SK-N-SH treated with all-trans-retinoic acid at 6 μM for 48 hours (cell line): ENCODE data around the gene SUMF2.

Source experiments
- ATAC-seq: fragments of 200-7000 bp; cut with Tn5 transposase; 3 replicates; pipeline ENCODE4 v1.9.1; 2020; ENCODE audit warnings: mild to moderate bottlenecking, moderate library complexity
- ARNTL ChIP-seq: fragments of 450-650 bp; formaldehyde crosslinking; IDR thresholded peaks from 2 replicates; pipeline ENCODE4 v1.5.0; 2020; ENCODE audit warnings: low read depth, mild to moderate bottlenecking, moderate library complexity, borderline replicate concordance
- BACH2 ChIP-seq: fragments of 250-450 bp; sonication (Bioruptor Pico); IDR thresholded peaks from 2 replicates; pipeline ENCODE4 v1.9.0; 2021; ENCODE audit warnings: mild to moderate bottlenecking, borderline replicate concordance
- CSDC2 ChIP-seq: fragments of 250-450 bp; sonication (Bioruptor Pico); IDR thresholded peaks from 2 replicates; pipeline ENCODE4 v1.5.0; 2020; ENCODE audit warnings: mild to moderate bottlenecking, moderate library complexity
- CSRNP3 ChIP-seq: fragments of 250-450 bp; sonication (Bioruptor Pico); IDR thresholded peaks from 2 replicates; pipeline ENCODE4 v1.5.1; 2021; ENCODE audit warnings: mild to moderate bottlenecking, moderate library complexity
- ESRRG ChIP-seq: fragments of 250-450 bp; sonication (Bioruptor Pico); IDR thresholded peaks from 2 replicates; pipeline ENCODE4 v1.6.1; 2021; ENCODE audit warnings: mild to moderate bottlenecking
- GLIS3 ChIP-seq: fragments of 250-450 bp; sonication (Bioruptor Pico); IDR thresholded peaks from 2 replicates; pipeline ENCODE4 v1.5.0; 2020; ENCODE audit warnings: mild to moderate bottlenecking, moderate library complexity
- ISL1 ChIP-seq: fragments of 250-450 bp; sonication (Bioruptor Pico); IDR thresholded peaks from 2 replicates; pipeline ENCODE4 v2.1.2; 2022; ENCODE audit warnings: mild to moderate bottlenecking, moderate library complexity
- OSR1 ChIP-seq: fragments of 250-450 bp; sonication (Bioruptor Pico); IDR thresholded peaks from 2 replicates; pipeline ENCODE4 v1.8.0; 2022; ENCODE audit warnings: moderate library complexity, mild to moderate bottlenecking, inconsistent platforms
- POU6F1 ChIP-seq: fragments of 250-450 bp; sonication (Bioruptor Pico); IDR thresholded peaks from 2 replicates; pipeline ENCODE4 v1.8.0; 2021; ENCODE audit warnings: low read depth, mild to moderate bottlenecking, moderate library complexity, borderline replicate concordance
- RARB ChIP-seq: fragments of 250-450 bp; sonication (Bioruptor Pico); IDR thresholded peaks from 2 replicates; pipeline ENCODE4 v1.8.0; 2021; ENCODE audit warnings: mild to moderate bottlenecking, moderate library complexity
- SNAI2 ChIP-seq: fragments of 250-450 bp; sonication (Bioruptor Pico); IDR thresholded peaks from 2 replicates; pipeline ENCODE4 v1.5.0; 2020; ENCODE audit warnings: mild to moderate bottlenecking, moderate library complexity
- TOX ChIP-seq: fragments of 250-450 bp; sonication (Bioruptor Pico); IDR thresholded peaks from 2 replicates; pipeline ENCODE4 v1.8.0; 2021; ENCODE audit warnings: mild to moderate bottlenecking, moderate library complexity, borderline replicate concordance
- TSHZ2 ChIP-seq: fragments of 250-450 bp; sonication (Bioruptor Pico); IDR thresholded peaks from 2 replicates; pipeline ENCODE4 v1.5.0; 2020; ENCODE audit warnings: mild to moderate bottlenecking, moderate library complexity
- ZC3H10 ChIP-seq: fragments of 250-450 bp; sonication (Bioruptor Pico); IDR thresholded peaks from 2 replicates; pipeline ENCODE4 v1.5.1; 2021; ENCODE audit warnings: mild to moderate bottlenecking, moderate library complexity
- ZFP3 ChIP-seq: fragments of 250-450 bp; sonication (Bioruptor Pico); IDR thresholded peaks from 2 replicates; pipeline ENCODE4 v1.5.0; 2020; ENCODE audit warnings: mild to moderate bottlenecking, moderate library complexity
- ZFP30 ChIP-seq: fragments of 450-650 bp; formaldehyde crosslinking; IDR thresholded peaks from 2 replicates; pipeline ENCODE4 v1.5.0; 2022; ENCODE audit warnings: mild to moderate bottlenecking, moderate library complexity
- ZNF565 ChIP-seq: fragments of 450-650 bp; formaldehyde crosslinking; conservative IDR thresholded peaks from 2 replicates; pipeline ENCODE4 v1.5.0; 2020; ENCODE audit warnings: low read depth, mild to moderate bottlenecking, moderate library complexity
- ZNF8 ChIP-seq: fragments of 450-650 bp; formaldehyde crosslinking; IDR thresholded peaks from 2 replicates; pipeline ENCODE4 v1.5.0; 2020; ENCODE audit warnings: mild to moderate bottlenecking, moderate library complexity
- TF ChIP-seq, protein P1 (sequence below): fragments of 250-450 bp; sonication (Bioruptor Pico); IDR thresholded peaks from 2 replicates; pipeline ENCODE4 v1.5.1; 2020; ENCODE audit warnings: low read depth, mild to moderate bottlenecking, moderate library complexity

The SUMF2 gene

GRCh38 chr7:56048245-56048644 lies 15.8 kb upstream of the SUMF2 start (continued):
- no peak for TF ChIP-seq ZNF565
- TF ChIP-seq CSRNP3 = no peak
- TF ChIP-seq OSR1 (CRISPR knock-in tag) = no peak
- TF ChIP-seq ARNTL (CRISPR knock-in tag) = no peak

- ATAC-seq = peak; percentile 3; the same call in 2 of the 3 replicates
These were observed 15.3 kb upstream of the SUMF2 start for GRCh38 chr7:56048763-56049162.

DNA sequence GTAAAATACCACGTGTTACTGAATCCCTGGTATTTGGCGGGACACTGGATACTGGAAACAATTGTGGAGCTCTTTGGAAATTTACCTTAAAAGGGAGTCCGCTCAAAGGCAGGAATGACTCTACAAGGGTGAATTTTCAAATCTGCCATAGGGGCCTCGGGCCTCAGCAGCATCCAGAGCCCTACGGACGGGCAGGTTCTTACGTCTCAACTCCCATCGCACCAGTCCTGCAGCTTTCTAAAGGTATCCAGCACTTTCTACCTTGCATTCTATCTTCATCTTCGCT lies 13.1 kb upstream of the SUMF2 start:
- 0 out of 2 replicates have a peak, but pooled peaks have one; percentile 19 for TF ChIP-seq SNAI2 (CRISPR knock-in tag)
- TF ChIP-seq ISL1 (CRISPR knock-in tag) = no peak
- TF ChIP-seq ARNTL (CRISPR knock-in tag) = no peak
- no peak for TF ChIP-seq ZC3H10 (CRISPR knock-in tag)
- TF ChIP-seq ZFP3 (CRISPR knock-in tag) = no peak
- TF ChIP-seq, all 23 proteins: peak for 1
- ATAC-seq = peak; percentile 1; the same call in 2 of the 3 replicates

DNA sequence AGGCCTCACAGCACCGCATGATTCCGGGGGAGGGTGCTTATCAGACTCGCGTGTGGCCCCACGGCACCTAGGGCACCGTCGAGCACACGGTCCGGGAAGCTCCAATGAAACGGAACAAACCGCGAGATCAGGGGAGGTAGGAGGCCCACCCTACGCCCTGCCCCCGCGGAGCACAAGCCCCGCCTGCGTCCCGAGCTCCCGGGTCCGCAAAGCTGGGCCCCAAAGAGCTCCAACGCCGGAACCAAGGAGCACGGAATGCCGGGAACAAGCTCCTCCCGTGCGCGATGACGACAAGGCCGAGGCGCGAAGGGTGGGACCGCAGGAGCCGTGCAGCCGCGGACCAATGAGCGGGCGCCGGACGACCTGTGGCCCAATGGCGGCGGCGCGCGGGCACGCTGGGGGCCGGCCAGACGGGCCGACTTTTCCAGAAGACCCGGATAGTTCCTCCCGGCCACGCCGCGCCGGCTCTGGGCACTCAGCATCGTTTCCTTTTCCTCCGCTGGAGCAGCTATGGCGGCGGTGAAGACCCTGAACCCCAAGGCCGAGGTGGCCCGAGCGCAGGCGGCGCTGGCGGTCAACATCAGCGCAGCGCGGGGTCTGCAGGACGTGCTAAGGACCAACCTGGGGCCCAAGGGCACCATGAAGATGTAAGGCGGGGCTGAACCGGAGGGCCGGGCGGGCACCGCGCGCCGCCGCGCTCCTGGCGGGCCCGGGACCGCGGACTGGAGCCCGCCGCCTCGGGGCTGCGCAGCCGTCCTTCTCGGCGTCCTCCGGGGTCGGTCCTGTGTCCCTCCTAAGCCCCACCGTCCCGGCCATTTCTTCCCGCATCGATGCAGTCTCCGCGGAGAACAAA lies 12.5 kb upstream of the SUMF2 start, which contains the start of the genes CCT6A and PSPH:
Gene CCT6A, plus strand, starts transcription at position 427 of the 853 bp plus-strand sequence. Its CDS starts 84 bp downstream, at position 511.
Gene PSPH, minus strand, starts transcription at position 106 of the 853 bp plus-strand sequence. CDS start 30,232 bp downstream, outside the sequence.
- peak; percentile 88 for ATAC-seq
- TF ChIP-seq TSHZ2 (CRISPR knock-in tag) (peak; percentile 74), ZFP3 (CRISPR knock-in tag) (peak; percentile 40; the same call in 1 of the 2 replicates), TOX (CRISPR knock-in tag) (no peak), CSDC2 (CRISPR knock-in tag) (peak; percentile 82; the same call in 1 of the 2 replicates), POU6F1 (no peak)

- no peak for ATAC-seq
- no peak for TF ChIP-seq SNAI2 (CRISPR knock-in tag)
- no peak for TF ChIP-seq ISL1 (CRISPR knock-in tag)
- TF ChIP-seq ZFP3 (CRISPR knock-in tag) = no peak
- TF ChIP-seq CSDC2 (CRISPR knock-in tag) = no peak
- TF ChIP-seq TOX (CRISPR knock-in tag) = no peak
- TF ChIP-seq CSRNP3 = no peak
- TF ChIP-seq ZFP30 (CRISPR knock-in tag) = no peak
- no peak for TF ChIP-seq GLIS3 (CRISPR knock-in tag)
- TF ChIP-seq, protein P1, sequence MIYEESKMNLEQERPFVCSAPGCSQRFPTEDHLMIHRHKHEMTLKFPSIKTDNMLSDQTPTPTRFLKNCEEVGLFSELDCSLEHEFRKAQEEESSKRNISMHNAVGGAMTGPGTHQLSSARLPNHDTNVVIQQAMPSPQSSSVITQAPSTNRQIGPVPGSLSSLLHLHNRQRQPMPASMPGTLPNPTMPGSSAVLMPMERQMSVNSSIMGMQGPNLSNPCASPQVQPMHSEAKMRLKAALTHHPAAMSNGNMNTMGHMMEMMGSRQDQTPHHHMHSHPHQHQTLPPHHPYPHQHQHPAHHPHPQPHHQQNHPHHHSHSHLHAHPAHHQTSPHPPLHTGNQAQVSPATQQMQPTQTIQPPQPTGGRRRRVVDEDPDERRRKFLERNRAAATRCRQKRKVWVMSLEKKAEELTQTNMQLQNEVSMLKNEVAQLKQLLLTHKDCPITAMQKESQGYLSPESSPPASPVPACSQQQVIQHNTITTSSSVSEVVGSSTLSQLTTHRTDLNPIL = no peak
- no peak for TF ChIP-seq ARNTL (CRISPR knock-in tag)
- no peak for TF ChIP-seq ZNF8 (CRISPR knock-in tag)
- no peak for TF ChIP-seq TSHZ2 (CRISPR knock-in tag)
- no peak for TF ChIP-seq BACH2 (CRISPR knock-in tag)
- TF ChIP-seq RARB (CRISPR knock-in tag) = no peak
- TF ChIP-seq ESRRG = no peak
These were observed 10.7 kb upstream of the SUMF2 start for GRCh38 chr7:56053379-56053778.
